Measurements from ENCODE around the gene CHST1. TPM values are rescaled to one million over a fixed set of nuclear protein-coding genes. Genes with fewer than 3 reads are reported as not detected.

CHST1 gene
- total RNA-seq, 2 experiments from 2014 or later, result not detected

DNA sequence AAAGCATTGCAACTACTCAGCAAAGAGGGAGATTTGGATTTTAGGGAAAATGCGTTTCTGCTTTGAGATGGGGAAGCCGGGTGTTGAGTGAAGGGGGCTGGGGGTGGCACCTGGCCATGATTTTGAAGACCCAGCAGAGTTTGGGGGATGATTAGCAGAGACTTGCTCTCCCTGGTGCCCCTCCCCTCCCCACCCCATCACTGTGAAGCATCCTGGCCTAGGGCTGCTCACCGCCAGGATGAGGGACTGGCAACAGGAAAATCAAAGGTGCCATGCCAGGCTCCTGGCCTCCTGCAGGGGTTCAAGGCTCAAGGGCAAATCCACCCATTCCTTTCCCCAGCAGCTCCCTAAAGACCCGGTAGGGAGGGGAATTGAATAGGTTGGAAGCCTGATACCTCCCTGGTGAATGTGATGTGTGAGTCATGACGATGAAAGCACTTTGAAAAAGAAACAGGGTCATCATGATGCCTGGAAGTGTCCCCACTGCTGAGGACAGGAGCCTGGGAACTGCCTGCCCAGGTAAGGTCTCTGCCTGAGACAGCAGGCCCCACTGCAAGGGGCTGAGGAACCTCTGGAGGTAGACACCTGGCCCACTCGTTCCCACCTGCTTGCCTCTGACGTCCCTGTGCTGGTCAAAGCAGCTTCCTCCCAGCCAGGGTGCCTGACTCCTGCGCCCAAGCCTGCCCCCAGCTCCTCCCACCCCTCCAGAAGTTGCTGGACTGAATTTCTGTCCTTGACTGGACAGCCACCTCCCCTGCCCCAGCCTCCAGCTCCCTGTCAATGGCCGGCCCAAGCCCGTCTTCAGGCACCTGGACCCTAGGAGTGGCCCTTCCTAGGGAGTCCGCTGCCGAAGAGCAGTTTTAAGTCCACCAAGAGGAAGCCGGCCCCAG lies 1.7 kb downstream of the CHST1 start:
- peaks cover 0 to 5% of the 10 kb centered on the region in 2 experiments for H3K9me3 ChIP-seq (ENCODE audit: control insufficient read depth in 1 of 2, insufficient read depth in 1 of 2, low read length in 2 of 2)
- Mint-ChIP-seq H3K27me3 (peaks cover 82% of the 10 kb centered on the region), H3K4me1 (ENCODE audit: low read depth) (no peaks in the 10 kb centered on the region), H3K36me3 (ENCODE audit: low read depth) (no peaks in the 10 kb centered on the region), H3K9me3 (no peaks in the 10 kb centered on the region), H3K27ac (no peak overlapping the region), H3K4me3 (no peak overlapping the region)
- no peak overlapping the region for H3K4me3 ChIP-seq (ENCODE audit: low read length)
- no peak overlapping the region for H3K27ac ChIP-seq (ENCODE audit: low read depth in 1 of 2, low read length in 2 of 2)
- CTCF ChIA-PET, result no interaction called here
- POLR2A ChIA-PET, result no interaction called here
- H3K27me3 ChIP-seq (ENCODE audit: control insufficient read depth in 1 of 2, insufficient read depth in 2 of 2, low read length in 2 of 2), result peaks cover 63 to 74% of the 10 kb centered on the region in 2 experiments
- DNase-seq (no peak), ATAC-seq (ENCODE audit: poor library complexity) (no peak)
- H3K36me3 ChIP-seq (ENCODE audit: insufficient read depth, low read length), result no peaks in the 10 kb centered on the region
- peaks cover 10% of the 10 kb centered on the region for H3K4me1 ChIP-seq (ENCODE audit: insufficient read depth, low read length)
- intact Hi-C loops (cut with DNase I, micrococcal nuclease), result no loop called here
- TF ChIP-seq, protein P1, sequence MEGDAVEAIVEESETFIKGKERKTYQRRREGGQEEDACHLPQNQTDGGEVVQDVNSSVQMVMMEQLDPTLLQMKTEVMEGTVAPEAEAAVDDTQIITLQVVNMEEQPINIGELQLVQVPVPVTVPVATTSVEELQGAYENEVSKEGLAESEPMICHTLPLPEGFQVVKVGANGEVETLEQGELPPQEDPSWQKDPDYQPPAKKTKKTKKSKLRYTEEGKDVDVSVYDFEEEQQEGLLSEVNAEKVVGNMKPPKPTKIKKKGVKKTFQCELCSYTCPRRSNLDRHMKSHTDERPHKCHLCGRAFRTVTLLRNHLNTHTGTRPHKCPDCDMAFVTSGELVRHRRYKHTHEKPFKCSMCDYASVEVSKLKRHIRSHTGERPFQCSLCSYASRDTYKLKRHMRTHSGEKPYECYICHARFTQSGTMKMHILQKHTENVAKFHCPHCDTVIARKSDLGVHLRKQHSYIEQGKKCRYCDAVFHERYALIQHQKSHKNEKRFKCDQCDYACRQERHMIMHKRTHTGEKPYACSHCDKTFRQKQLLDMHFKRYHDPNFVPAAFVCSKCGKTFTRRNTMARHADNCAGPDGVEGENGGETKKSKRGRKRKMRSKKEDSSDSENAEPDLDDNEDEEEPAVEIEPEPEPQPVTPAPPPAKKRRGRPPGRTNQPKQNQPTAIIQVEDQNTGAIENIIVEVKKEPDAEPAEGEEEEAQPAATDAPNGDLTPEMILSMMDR (IDR thresholded peaks at IDR 0.05), result no peak

DNA sequence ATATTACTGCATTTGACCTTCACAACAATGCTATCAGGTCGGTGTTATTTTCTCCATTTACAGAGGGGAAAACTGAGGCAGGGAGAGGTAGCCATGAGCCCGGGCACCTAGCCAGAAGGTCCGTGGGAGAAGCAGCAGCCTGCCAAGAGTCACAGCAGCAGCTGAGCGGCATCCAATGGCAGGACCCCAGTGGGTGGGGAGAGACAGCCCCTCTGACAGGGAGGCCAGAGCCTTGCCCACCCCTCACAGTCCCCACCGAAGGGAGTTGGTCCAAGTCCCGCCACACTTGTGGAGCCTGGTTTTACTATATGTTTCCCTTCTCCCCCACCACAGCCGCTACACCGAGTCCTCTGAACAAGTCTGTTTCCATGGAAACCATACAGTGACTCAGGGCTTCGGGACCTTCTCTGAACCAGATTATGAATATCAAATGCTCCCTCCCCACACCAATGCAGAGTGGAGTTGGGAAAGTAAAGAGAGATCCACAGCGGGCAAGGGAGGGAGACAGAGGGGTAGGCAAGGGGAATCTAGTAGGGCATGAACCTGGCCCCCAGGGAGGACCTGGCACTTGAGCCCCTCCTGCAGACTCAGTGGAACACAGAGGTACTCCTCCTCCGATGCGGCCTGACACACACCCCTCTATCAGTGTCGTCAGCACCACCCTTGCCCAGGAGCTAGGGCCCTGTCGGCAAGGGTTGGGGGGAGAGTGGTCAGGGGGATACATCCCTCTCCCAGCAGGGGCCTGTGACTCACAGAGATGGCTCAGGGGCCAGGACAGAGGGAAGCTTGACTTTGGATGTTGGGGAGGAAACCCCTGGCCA lies 2.5 kb downstream of the CHST1 start:
- peak overlapping the region; percentile 75 for H3K4me3 Mint-ChIP-seq
- peaks cover 65 to 71% of the 10 kb centered on the region in 2 experiments for H3K27me3 ChIP-seq (ENCODE audit: control insufficient read depth in 1 of 2, insufficient read depth in 2 of 2, low read length in 2 of 2)
- intact Hi-C loops (cut with DNase I, micrococcal nuclease), result no loop called here

DNA sequence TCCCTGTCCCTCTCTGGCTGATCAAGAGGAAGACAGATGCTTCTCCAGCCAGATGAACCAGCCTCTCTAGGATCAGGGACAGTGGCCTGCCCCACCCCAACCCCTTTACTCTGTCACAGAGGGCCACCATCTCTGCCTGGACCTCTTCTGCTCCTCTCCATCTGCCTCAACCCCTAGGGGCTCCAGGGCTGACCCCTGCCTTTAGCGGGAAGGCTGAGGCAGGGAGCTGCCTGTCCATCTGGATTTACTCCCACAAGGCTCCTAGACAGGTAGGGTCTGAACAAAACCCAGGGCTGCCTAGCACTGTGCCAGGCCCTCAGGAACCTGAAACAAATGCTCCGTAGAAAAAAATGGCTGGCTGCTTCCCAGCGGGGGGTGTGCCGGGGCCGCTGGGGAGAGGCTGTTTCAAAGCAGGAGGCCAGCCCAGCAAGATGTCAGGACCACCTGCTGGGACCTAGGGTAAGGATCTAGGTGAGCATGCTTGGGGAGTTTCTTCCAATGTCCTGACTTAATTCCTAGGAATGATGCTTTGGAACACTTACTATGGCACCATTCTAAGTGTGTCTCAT lies 3.2 kb downstream of the CHST1 start:
- no peak overlapping the region for H3K4me3 Mint-ChIP-seq
- Histone ChIP-seq H3K36me3 (ENCODE audit: insufficient read depth, low read length) (no peaks in the 10 kb centered on the region), H3K4me3 (ENCODE audit: low read length) (no peak overlapping the region), H3K4me1 (ENCODE audit: insufficient read depth, low read length) (peaks cover 10% of the 10 kb centered on the region), H3K27me3 (ENCODE audit: control insufficient read depth in 1 of 2, insufficient read depth in 2 of 2, low read length in 2 of 2) (peaks cover 63 to 65% of the 10 kb centered on the region in 2 experiments), H3K27ac (ENCODE audit: low read depth in 1 of 2, low read length in 2 of 2) (no peak overlapping the region), H3K9me3 (ENCODE audit: control insufficient read depth in 1 of 2, insufficient read depth in 1 of 2, low read length in 2 of 2) (peaks cover 0 to 5% of the 10 kb centered on the region in 2 experiments)
- TF ChIP-seq, protein P1 (IDR thresholded peaks at IDR 0.05), result no peak
- ChIA-PET POLR2A (no interaction called here), CTCF (no interaction called here)
- H3K27ac Mint-ChIP-seq, result no peak overlapping the region
- DNase-seq (no peak), ATAC-seq (ENCODE audit: poor library complexity) (no peak)
- H3K4me1 Mint-ChIP-seq (ENCODE audit: low read depth), result no peaks in the 10 kb centered on the region
- no peaks in the 10 kb centered on the region for H3K36me3 Mint-ChIP-seq (ENCODE audit: low read depth)
- intact Hi-C loops (cut with DNase I, micrococcal nuclease), result no loop called here
- peaks cover 78% of the 10 kb centered on the region for H3K27me3 Mint-ChIP-seq
- no peaks in the 10 kb centered on the region for H3K9me3 Mint-ChIP-seq

More for the DNA sequence above, 2.5 kb downstream of the CHST1 start:
- POLR2A ChIA-PET, result no interaction called here
- Histone ChIP-seq H3K4me3 (ENCODE audit: low read length) (no peak overlapping the region), H3K27ac (ENCODE audit: low read depth in 1 of 2, low read length in 2 of 2) (no peak overlapping the region), H3K36me3 (ENCODE audit: insufficient read depth, low read length) (no peaks in the 10 kb centered on the region), H3K9me3 (ENCODE audit: control insufficient read depth in 1 of 2, insufficient read depth in 1 of 2, low read length in 2 of 2) (peaks cover 0 to 5% of the 10 kb centered on the region in 2 experiments), H3K4me1 (ENCODE audit: insufficient read depth, low read length) (peaks cover 10% of the 10 kb centered on the region)
- TF ChIP-seq, protein P1 (IDR thresholded peaks at IDR 0.05), result no peak
- Mint-ChIP-seq H3K27ac (no peak overlapping the region), H3K27me3 (peaks cover 78% of the 10 kb centered on the region), H3K9me3 (no peaks in the 10 kb centered on the region), H3K36me3 (ENCODE audit: low read depth) (no peaks in the 10 kb centered on the region), H3K4me1 (ENCODE audit: low read depth) (no peaks in the 10 kb centered on the region)
- CTCF ChIA-PET, result no interaction called here
- DNase-seq (no peak), ATAC-seq (ENCODE audit: poor library complexity) (no peak)

Measured in CD4-positive, alpha-beta T cell (primary cell).